Muscle layer of duodenum (tissue), 2 donors: Measurements from ENCODE around the gene JHY.

Experiments used
- H3K27ac ChIP-seq: one replicate; pipeline ENCODE4 v1.7.0; 2013; ENCODE audit warnings: mild to moderate bottlenecking, low read length
- H3K27me3 ChIP-seq: one replicate; pipeline ENCODE4 v1.7.0; 2013; ENCODE audit warnings: low read depth, mild to moderate bottlenecking, control low read depth, low read length
- H3K36me3 ChIP-seq, 2 donors: one replicate each; pipeline ENCODE4 v1.7.0; 2013; ENCODE audit warnings: low read length in 2 of 2, control low read depth in 1 of 2, mild to moderate bottlenecking in 1 of 2; ENCODE audit not compliant: insufficient read depth in 2 of 2, control insufficient read depth in 1 of 2
- H3K4me1 ChIP-seq, 2 donors: one replicate each; pipeline ENCODE4 v1.7.0; 2013; ENCODE audit warnings: low read length in 2 of 2, mild to moderate bottlenecking in 2 of 2, control low read depth in 1 of 2, moderate library complexity in 1 of 2; ENCODE audit not compliant: insufficient read depth in 2 of 2, control insufficient read depth in 1 of 2
- H3K4me3 ChIP-seq, 2 donors: one replicate each; pipeline ENCODE4 v1.7.0; 2013; ENCODE audit warnings: low read length in 2 of 2, low read depth in 1 of 2, mild to moderate bottlenecking in 1 of 2
- H3K9me3 ChIP-seq, 2 donors: one replicate each; pipeline ENCODE4 v1.7.0; 2013; ENCODE audit warnings: low read length in 2 of 2, control low read depth in 1 of 2, mild to moderate bottlenecking in 1 of 2; ENCODE audit not compliant: control insufficient read depth in 1 of 2
- donor health status: healthy.

JHY gene

DNA sequence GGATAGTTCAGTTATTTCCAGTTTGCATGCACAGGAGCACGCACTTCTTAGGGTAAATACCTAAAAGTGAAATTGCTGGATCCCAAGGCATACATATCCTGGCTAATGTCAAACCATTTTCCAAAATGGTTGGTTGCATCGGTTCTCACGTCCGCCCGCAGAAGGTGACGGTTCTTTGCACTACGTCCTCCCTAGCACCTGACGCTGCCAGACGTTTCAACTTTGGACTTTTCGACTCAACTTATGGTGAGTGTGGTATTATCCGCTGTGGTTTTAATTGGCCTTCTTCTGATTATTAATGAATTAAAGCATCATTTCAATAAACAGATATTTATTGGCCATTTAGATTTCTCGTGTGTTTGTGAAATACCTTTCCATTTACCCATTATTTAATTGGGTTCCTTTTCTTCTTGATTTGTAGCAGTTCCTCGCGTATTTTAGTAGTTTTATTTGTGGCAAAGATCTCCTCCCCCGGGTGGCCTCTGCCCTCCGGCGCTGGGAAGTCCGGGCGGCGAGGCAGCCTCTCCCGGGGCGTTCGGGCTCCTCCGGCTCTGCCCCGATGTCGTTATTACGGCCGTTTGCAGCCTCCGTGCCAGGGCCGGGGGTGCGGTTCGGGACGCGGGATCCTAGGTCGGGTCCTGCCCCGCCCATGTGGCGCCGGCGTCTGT, at the start of gene JHY:
JHY (plus strand) TSS at position 571 of the 668 bp plus-strand sequence. CDS start 3,091 bp downstream, outside the sequence.
- peaks cover 0 to 4% of the 10 kb centered on the region in 2 donors for H3K36me3 ChIP-seq
- H3K9me3 ChIP-seq: no peaks in the 10 kb centered on the region
- peaks cover 3% of the 10 kb centered on the region for H3K27me3 ChIP-seq
- peak within 1 kb of the TSS; percentile 67 to 81 for H3K4me3 ChIP-seq
- H3K27ac ChIP-seq: peak within 1 kb of the TSS; percentile 77
- no peaks in the 10 kb centered on the region for H3K4me1 ChIP-seq

GRCh38 chr11:122833846-122834464, 48.6 kb upstream of the JHY start:
- no peaks in the 10 kb centered on the region for H3K27me3 ChIP-seq
- no peak overlapping the region for H3K27ac ChIP-seq
- no peaks in the 10 kb centered on the region for H3K4me1 ChIP-seq
- H3K36me3 ChIP-seq: no peaks in the 10 kb centered on the region
- H3K9me3 ChIP-seq: no peaks in the 10 kb centered on the region
- H3K4me3 ChIP-seq: no peak overlapping the region

DNA sequence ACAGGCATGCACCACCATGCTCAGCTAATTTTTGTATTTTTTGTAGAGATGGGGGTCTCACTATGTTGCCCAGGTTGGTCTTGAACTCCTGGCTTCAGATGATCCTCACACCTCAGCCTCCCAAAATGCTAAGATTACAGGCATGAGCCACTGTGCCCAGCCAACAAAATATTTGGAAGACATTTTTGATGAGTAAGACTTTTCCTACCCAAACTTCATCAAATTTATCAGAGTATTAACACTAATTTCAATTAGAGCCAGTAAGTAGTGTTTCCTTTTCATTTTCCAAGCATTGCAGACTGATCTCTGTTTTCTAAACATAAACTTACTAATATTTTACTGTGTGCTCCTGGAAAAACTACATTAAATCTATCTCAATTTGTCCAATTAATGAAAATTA, 45.6 kb upstream of the JHY start:
- H3K9me3 ChIP-seq: no peaks in the 10 kb centered on the region
- no peak overlapping the region for H3K27ac ChIP-seq
- no peaks in the 10 kb centered on the region for H3K36me3 ChIP-seq
- no peaks in the 10 kb centered on the region for H3K27me3 ChIP-seq
- no peak overlapping the region for H3K4me3 ChIP-seq
- H3K4me1 ChIP-seq: no peaks in the 10 kb centered on the region

- no peaks in the 10 kb centered on the region for H3K36me3 ChIP-seq
- H3K4me3 ChIP-seq: no peak overlapping the region
- no peaks in the 10 kb centered on the region for H3K4me1 ChIP-seq
- no peaks in the 10 kb centered on the region for H3K9me3 ChIP-seq
- no peaks in the 10 kb centered on the region for H3K27me3 ChIP-seq
- no peak overlapping the region for H3K27ac ChIP-seq
These were observed 44.8 kb upstream of the JHY start for GRCh38 chr11:122837528-122838346.

DNA sequence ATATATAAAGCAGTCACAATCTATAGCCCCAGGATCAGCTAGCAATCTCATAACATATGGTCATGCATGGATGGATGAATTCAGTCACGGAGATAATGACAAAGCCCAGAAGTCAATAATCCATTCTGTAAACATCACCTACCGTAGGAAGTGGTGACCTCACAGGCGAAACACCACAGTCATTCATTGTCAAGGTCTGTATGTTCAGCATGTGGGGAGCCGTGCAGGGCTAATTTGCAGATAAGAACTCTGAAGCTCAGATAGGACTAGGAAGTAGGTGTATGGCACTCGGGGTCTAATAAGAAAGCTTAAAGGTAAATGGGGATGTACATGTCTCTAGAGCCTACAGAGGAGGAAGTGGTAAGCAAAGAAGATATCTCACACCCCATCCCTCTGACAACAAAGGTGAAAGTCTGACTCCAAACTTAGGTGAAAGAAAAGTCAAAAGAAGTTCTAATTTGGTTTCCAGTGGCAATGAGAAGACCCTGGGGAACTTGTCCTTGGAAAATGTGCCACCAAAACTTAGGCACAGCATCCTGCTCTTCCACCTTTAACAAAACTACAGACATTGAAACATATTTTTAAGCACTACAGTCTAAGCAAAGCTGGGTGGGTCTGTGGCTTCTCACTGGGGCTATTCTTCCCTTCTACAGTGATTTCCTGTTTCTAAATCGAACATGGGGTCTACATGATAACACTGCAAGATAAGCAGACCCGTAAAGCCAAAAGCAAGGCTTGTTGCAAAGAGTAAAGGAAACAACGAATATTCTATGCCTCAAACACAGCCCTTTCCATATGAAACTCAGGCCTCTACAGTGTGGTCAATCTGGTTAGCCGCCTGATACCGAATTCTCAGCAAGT, 39.0 kb upstream of the JHY start:
- Histone ChIP-seq H3K9me3 (no peaks in the 10 kb centered on the region), H3K27me3 (no peaks in the 10 kb centered on the region), H3K4me1 (no peaks in the 10 kb centered on the region), H3K36me3 (no peaks in the 10 kb centered on the region), H3K27ac (no peak overlapping the region), H3K4me3 (no peak overlapping the region)

DNA sequence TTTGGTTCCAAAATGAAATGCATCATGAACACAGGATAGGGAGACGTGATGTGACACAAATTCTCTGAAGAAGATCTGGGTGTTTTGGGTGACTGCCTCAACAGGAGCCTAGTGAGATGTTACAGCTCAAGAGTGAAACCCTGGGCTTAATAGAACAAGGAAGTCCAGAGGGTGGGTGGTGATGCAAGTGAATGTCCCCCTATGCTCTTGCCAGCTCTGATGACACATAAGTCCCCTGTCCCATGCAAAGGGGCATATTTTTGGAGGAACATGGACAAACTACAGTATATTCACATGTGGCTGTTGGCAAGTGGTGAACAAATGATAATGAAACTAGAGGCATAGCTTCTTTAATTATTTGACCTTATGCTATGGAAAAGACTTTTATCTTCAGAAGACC, 35.1 kb upstream of the JHY start:
- Histone ChIP-seq H3K4me3 (no peak overlapping the region), H3K27ac (no peak overlapping the region)

GRCh38 chr11:122848186-122848585, 34.4 kb upstream of the JHY start:
- Histone ChIP-seq H3K9me3 (no peaks in the 10 kb centered on the region), H3K36me3 (no peaks in the 10 kb centered on the region), H3K4me3 (no peak overlapping the region), H3K4me1 (no peaks in the 10 kb centered on the region), H3K27me3 (no peaks in the 10 kb centered on the region), H3K27ac (no peak overlapping the region)

More for the DNA sequence above, 35.1 kb upstream of the JHY start:
- H3K4me1 ChIP-seq: no peaks in the 10 kb centered on the region
- no peaks in the 10 kb centered on the region for H3K27me3 ChIP-seq
- H3K9me3 ChIP-seq: no peaks in the 10 kb centered on the region
- H3K36me3 ChIP-seq: no peaks in the 10 kb centered on the region

GRCh38 chr11:122850076-122850631, 32.4 kb upstream of the JHY start:
- H3K9me3 ChIP-seq: no peaks in the 10 kb centered on the region
- H3K27me3 ChIP-seq: no peaks in the 10 kb centered on the region
- no peaks in the 10 kb centered on the region for H3K4me1 ChIP-seq
- no peak overlapping the region for H3K4me3 ChIP-seq
- H3K27ac ChIP-seq: no peak overlapping the region
- H3K36me3 ChIP-seq: no peaks in the 10 kb centered on the region

- H3K36me3 ChIP-seq: no peaks in the 10 kb centered on the region
- no peak overlapping the region for H3K27ac ChIP-seq
- no peaks in the 10 kb centered on the region for H3K9me3 ChIP-seq
- no peak overlapping the region for H3K4me3 ChIP-seq
- H3K27me3 ChIP-seq: no peaks in the 10 kb centered on the region
- H3K4me1 ChIP-seq: no peaks in the 10 kb centered on the region
These were observed 31.1 kb upstream of the JHY start for GRCh38 chr11:122851366-122851966.

DNA sequence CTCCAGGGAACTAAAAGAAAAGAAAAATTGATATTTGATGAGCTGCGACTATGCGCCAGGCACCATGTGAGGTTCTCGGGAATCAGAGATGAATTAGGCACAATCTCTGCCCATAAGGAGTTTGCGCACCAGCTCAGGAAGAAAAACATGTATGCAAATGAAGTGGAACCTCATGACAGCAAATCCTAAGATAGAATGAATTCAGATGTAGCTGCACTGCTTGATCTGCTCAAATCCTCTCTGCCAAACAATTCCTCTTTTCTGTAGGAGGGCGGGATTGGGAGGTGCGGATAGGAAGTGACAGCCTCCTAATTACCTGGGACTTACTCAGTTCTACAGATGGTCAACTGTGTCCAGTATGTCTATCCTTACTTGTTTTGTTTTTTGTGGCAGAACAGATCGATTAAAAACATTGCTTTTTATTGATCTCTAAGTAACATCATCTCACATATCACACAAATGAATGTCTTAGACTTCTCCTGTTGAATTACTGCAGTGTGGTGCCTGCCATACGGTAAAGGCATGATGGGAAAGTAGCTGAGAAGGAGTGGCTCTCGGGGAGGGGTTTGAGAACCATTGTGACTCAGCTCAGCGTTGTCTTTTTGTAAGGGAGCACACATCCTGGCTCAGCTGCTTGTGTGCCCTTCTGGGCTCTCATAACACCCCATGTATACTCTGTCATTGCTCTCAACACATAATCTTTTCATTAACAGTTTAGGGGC, 30.3 kb upstream of the JHY start:
- H3K27ac ChIP-seq: no peak overlapping the region

More for the DNA sequence above, 30.3 kb upstream of the JHY start:
- Histone ChIP-seq H3K4me1 (no peaks in the 10 kb centered on the region), H3K27me3 (no peaks in the 10 kb centered on the region), H3K4me3 (no peak overlapping the region), H3K36me3 (no peaks in the 10 kb centered on the region), H3K9me3 (no peaks in the 10 kb centered on the region)
